Measurements from ENCODE around the gene SINHCAF. TPM values are rescaled to one million over a fixed set of nuclear protein-coding genes. Genes with fewer than 3 reads are reported as not detected.

The SINHCAF gene
- total and polyA plus RNA-seq, 11 donors, result 4.0 to 23.8 (median 12.8) TPM

- no peak overlapping the region for H3K4me3 ChIP-seq
- 73 to 84% (median 78%) methylated on average over 11 of the region's 11 CpGs for WGBS, 4 donors
- H3K27me3 ChIP-seq, result peaks cover 0 to 13% (median 4%) of the 10 kb centered on the region in 9 donors
- DNase-seq (no peak), ATAC-seq (no peak)
- intact Hi-C loops (cut with DNase I), result loop anchor here in 5 of 10 donors (10.0 kb wide), 4 partner anchors 118 to 388 kb away; no protein-coding TSS in a partner anchor
- peaks cover 0 to 8% (median 0%) of the 10 kb centered on the region in 12 donors for H3K4me1 ChIP-seq
- no peak for TF ChIP-seq CTCF (IDR thresholded peaks at IDR 0.05)
- TF ChIP-seq POLR2A (IDR thresholded peaks at IDR 0.05), result no peak
- no peak overlapping the region for H3K27ac ChIP-seq
- H3K36me3 ChIP-seq, result no peaks in the 10 kb centered on the region
- H3K9me3 ChIP-seq, result peaks cover 0 to 8% (median 0%) of the 10 kb centered on the region in 12 donors
Measured at GRCh38 chr12:31232361-31232965, 93.5 kb downstream of the SINHCAF start.

GRCh38 chr12:31231611-31232360, 94.2 kb downstream of the SINHCAF start:
- peaks cover 0 to 8% (median 0%) of the 10 kb centered on the region in 12 donors for H3K4me1 ChIP-seq
- WGBS, 4 donors, result 77 to 84% (median 80%) methylated on average over 11 to 14 of the region's 14 CpGs
- H3K27ac ChIP-seq, result no peak overlapping the region
- intact Hi-C loops (cut with DNase I), result loop anchor here in 5 of 10 donors (10.0 kb wide), 4 partner anchors 117 to 387 kb away; no protein-coding TSS in a partner anchor
- DNase-seq (no peak), ATAC-seq (no peak)
- H3K9me3 ChIP-seq, result peaks cover 0 to 8% (median 0%) of the 10 kb centered on the region in 12 donors
- no peak overlapping the region for H3K4me3 ChIP-seq
- TF ChIP-seq POLR2A (IDR thresholded peaks at IDR 0.05) (no peak), CTCF (IDR thresholded peaks at IDR 0.05) (no peak)
- H3K27me3 ChIP-seq, result peaks cover 0 to 6% (median under 1%) of the 10 kb centered on the region in 9 donors
- H3K36me3 ChIP-seq, result no peaks in the 10 kb centered on the region
